ENCODE measurements around the gene MAB21L3. TPM values are rescaled to one million over a fixed set of nuclear protein-coding genes. Genes with fewer than 3 reads are reported as not detected.
A peak's percentile ranks its signal among the peaks of the same experiment; 100 is the strongest.

MAB21L3 gene
- total and polyA plus RNA-seq, 4 donors, result 0.13 to 0.42 (median 0.26) TPM

DNA sequence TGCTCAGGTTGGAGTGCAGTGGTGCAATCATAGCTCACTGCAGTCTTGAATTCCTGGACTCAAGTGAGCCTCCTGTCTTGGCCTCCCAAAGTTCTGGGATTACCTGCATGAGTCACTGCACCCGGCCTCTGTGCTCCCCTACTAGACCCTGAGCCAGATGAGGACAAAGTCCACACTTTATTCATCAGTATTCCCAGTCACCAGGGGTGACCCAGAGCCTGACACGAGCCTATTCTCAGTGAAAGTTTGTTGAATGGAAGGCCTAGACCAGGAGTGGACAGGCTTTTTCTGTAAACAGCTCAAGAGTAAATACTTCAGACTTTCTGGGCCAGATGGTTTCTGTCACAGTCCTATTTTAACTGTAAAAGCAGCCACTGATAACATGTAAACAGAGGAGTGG lies 68.2 kb downstream of the MAB21L3 start:
- 12% methylated on average over 2 of the region's 2 CpGs for WGBS
- Histone ChIP-seq H3K4me3 (ENCODE audit: low read depth in 1 of 3, low read length in 3 of 3) (no peak overlapping the region), H3K9ac (ENCODE audit: low read depth in 1 of 2, low read length in 2 of 2) (no peak overlapping the region), H3K9me3 (ENCODE audit: control insufficient read depth in 4 of 4, low read length in 3 of 4) (no peaks in the 10 kb centered on the region), H3K27me3 (ENCODE audit: control insufficient read depth in 4 of 4, insufficient read depth in 4 of 4, low read length in 3 of 4) (no peaks in the 10 kb centered on the region), H3K36me3 (ENCODE audit: control insufficient read depth in 4 of 4, insufficient read depth in 3 of 4, low read depth in 1 of 4, low read length in 3 of 4) (no peaks in the 10 kb centered on the region), H3K4me1 (ENCODE audit: control insufficient read depth in 4 of 4, insufficient read depth in 4 of 4, low read length in 3 of 4) (peaks cover 3 to 18% (median 6%) of the 10 kb centered on the region in 4 donors), H3K27ac (ENCODE audit: low read depth in 1 of 2, low read length in 2 of 2) (peak overlapping the region; percentile 9 to 55)
- peak in 1 of 2 donors; percentile 34 for TF ChIP-seq HNF4A (conservative IDR thresholded peaks at IDR 0.05)
- TF ChIP-seq RXRA (IDR thresholded peaks at IDR 0.05), result peak in 1 of 2 donors; percentile 20
- TF ChIP-seq JUND (IDR thresholded peaks at IDR 0.05), result peak in 1 of 2 donors; percentile 52
- TF ChIP-seq, protein P1, sequence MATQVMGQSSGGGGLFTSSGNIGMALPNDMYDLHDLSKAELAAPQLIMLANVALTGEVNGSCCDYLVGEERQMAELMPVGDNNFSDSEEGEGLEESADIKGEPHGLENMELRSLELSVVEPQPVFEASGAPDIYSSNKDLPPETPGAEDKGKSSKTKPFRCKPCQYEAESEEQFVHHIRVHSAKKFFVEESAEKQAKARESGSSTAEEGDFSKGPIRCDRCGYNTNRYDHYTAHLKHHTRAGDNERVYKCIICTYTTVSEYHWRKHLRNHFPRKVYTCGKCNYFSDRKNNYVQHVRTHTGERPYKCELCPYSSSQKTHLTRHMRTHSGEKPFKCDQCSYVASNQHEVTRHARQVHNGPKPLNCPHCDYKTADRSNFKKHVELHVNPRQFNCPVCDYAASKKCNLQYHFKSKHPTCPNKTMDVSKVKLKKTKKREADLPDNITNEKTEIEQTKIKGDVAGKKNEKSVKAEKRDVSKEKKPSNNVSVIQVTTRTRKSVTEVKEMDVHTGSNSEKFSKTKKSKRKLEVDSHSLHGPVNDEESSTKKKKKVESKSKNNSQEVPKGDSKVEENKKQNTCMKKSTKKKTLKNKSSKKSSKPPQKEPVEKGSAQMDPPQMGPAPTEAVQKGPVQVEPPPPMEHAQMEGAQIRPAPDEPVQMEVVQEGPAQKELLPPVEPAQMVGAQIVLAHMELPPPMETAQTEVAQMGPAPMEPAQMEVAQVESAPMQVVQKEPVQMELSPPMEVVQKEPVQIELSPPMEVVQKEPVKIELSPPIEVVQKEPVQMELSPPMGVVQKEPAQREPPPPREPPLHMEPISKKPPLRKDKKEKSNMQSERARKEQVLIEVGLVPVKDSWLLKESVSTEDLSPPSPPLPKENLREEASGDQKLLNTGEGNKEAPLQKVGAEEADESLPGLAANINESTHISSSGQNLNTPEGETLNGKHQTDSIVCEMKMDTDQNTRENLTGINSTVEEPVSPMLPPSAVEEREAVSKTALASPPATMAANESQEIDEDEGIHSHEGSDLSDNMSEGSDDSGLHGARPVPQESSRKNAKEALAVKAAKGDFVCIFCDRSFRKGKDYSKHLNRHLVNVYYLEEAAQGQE (IDR thresholded peaks at IDR 0.05), result no peak
- no peak for TF ChIP-seq GABPA (IDR thresholded peaks at IDR 0.05 in 1 of 2, conservative IDR thresholded peaks at IDR 0.05 in 1 of 2)
- no peak for DNase-seq (ENCODE audit: low spot score)

DNA sequence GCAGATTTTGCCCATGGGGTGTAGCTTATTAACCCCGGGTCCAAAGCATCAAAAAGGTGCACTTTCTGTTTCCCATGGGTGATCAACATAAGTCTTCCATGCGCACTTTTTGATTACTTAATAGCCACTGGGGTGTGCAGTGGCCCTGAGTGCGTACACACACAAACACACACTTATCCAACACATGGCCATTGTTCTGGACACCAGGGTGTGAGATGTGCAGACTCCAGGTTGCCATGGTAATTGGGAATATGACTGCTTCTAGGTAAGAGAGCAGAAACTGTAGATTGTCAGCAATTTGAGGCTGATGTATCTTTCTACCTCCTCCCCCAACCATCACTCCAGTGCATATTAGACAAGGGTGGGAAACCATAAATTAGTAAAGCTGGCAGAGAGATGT lies 68.8 kb downstream of the MAB21L3 start:
- TF ChIP-seq YY1 (IDR thresholded peaks at IDR 0.05), result no peak
- TF ChIP-seq, protein P2, sequence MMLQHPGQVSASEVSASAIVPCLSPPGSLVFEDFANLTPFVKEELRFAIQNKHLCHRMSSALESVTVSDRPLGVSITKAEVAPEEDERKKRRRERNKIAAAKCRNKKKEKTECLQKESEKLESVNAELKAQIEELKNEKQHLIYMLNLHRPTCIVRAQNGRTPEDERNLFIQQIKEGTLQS (IDR thresholded peaks at IDR 0.05), result no peak
- no peak for TF ChIP-seq JUND (IDR thresholded peaks at IDR 0.05)
- TF ChIP-seq, protein P3, sequence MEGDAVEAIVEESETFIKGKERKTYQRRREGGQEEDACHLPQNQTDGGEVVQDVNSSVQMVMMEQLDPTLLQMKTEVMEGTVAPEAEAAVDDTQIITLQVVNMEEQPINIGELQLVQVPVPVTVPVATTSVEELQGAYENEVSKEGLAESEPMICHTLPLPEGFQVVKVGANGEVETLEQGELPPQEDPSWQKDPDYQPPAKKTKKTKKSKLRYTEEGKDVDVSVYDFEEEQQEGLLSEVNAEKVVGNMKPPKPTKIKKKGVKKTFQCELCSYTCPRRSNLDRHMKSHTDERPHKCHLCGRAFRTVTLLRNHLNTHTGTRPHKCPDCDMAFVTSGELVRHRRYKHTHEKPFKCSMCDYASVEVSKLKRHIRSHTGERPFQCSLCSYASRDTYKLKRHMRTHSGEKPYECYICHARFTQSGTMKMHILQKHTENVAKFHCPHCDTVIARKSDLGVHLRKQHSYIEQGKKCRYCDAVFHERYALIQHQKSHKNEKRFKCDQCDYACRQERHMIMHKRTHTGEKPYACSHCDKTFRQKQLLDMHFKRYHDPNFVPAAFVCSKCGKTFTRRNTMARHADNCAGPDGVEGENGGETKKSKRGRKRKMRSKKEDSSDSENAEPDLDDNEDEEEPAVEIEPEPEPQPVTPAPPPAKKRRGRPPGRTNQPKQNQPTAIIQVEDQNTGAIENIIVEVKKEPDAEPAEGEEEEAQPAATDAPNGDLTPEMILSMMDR (IDR thresholded peaks at IDR 0.05; ENCODE audit: low read depth, low read length, missing input control), result no peak
- no peak for TF ChIP-seq HNF4A (conservative IDR thresholded peaks at IDR 0.05)
- no peak for TF ChIP-seq FOXA1 (IDR thresholded peaks at IDR 0.05)
- no peak for TF ChIP-seq RAD21 (IDR thresholded peaks at IDR 0.05)
- TF ChIP-seq, protein P4, sequence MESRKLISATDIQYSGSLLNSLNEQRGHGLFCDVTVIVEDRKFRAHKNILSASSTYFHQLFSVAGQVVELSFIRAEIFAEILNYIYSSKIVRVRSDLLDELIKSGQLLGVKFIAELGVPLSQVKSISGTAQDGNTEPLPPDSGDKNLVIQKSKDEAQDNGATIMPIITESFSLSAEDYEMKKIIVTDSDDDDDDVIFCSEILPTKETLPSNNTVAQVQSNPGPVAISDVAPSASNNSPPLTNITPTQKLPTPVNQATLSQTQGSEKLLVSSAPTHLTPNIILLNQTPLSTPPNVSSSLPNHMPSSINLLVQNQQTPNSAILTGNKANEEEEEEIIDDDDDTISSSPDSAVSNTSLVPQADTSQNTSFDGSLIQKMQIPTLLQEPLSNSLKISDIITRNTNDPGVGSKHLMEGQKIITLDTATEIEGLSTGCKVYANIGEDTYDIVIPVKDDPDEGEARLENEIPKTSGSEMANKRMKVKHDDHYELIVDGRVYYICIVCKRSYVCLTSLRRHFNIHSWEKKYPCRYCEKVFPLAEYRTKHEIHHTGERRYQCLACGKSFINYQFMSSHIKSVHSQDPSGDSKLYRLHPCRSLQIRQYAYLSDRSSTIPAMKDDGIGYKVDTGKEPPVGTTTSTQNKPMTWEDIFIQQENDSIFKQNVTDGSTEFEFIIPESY (IDR thresholded peaks at IDR 0.05), result no peak
- no peak for TF ChIP-seq NR2F2 (IDR thresholded peaks at IDR 0.05)
- TF ChIP-seq FOXA2 (IDR thresholded peaks at IDR 0.05), result no peak
- TF ChIP-seq EGR1 (IDR thresholded peaks at IDR 0.05; ENCODE audit: low read depth in 2 of 2), result no peak
- no peak for TF ChIP-seq HNF4G (IDR thresholded peaks at IDR 0.05)
- no peak for TF ChIP-seq TAF1 (conservative IDR thresholded peaks at IDR 0.05)
- TF ChIP-seq, protein P5, sequence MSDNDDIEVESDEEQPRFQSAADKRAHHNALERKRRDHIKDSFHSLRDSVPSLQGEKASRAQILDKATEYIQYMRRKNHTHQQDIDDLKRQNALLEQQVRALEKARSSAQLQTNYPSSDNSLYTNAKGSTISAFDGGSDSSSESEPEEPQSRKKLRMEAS (IDR thresholded peaks at IDR 0.05), result no peak
- Histone ChIP-seq H3K9me3 (ENCODE audit: control insufficient read depth in 4 of 4, low read length in 3 of 4) (no peaks in the 10 kb centered on the region), H3K9ac (ENCODE audit: low read depth in 1 of 2, low read length in 2 of 2) (no peak overlapping the region), H3K36me3 (ENCODE audit: control insufficient read depth in 4 of 4, insufficient read depth in 3 of 4, low read depth in 1 of 4, low read length in 3 of 4) (no peaks in the 10 kb centered on the region), H3K27me3 (ENCODE audit: control insufficient read depth in 4 of 4, insufficient read depth in 4 of 4, low read length in 3 of 4) (no peaks in the 10 kb centered on the region), H3K27ac (ENCODE audit: low read depth in 1 of 2, low read length in 2 of 2) (peak overlapping the region in 1 of 2 donors; percentile 55), H3K4me3 (ENCODE audit: low read depth in 1 of 3, low read length in 3 of 3) (no peak overlapping the region), H3K4me1 (ENCODE audit: control insufficient read depth in 4 of 4, insufficient read depth in 4 of 4, low read length in 3 of 4) (peaks cover 3 to 18% (median 6%) of the 10 kb centered on the region in 4 donors)
- WGBS, result 75% methylated on average over 3 of the region's 3 CpGs
- no peak for DNase-seq (ENCODE audit: low spot score)
